HG02678 (cell line): ENCODE results near the gene EPS8L2.

ENCODE experiments used
- ATAC-seq: cut with Tn5 transposase; IDR thresholded peaks from one replicate; pipeline ENCODE4 v1.9.1; 2021; ENCODE audit warnings: mild to moderate bottlenecking, moderate library complexity; ENCODE audit not compliant: unreplicated experiment

The EPS8L2 gene

GRCh38 chr11:773425-773824, 67.4 kb downstream of the EPS8L2 start:
- ATAC-seq = no peak

DNA sequence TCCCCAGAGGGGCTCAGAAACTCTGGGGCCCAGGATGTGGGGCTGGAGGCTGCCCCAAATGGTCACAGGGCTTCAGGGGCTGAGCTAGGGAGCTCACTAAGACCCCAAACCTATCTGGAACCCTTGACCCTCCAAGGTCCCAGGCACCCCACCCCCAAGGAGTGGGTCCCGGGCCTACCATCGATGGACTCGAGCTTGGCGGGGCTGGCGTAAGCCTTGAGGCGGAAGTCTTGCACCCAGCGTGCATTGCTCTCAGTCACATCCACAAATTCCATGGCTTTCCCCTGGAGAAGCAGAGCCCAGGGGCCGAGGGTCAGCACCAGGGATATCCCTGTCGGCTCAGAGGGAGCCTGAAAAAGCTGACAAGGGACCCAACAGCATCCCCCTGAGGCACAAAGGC, 67.8 kb downstream of the EPS8L2 start:
- ATAC-seq = no peak

DNA sequence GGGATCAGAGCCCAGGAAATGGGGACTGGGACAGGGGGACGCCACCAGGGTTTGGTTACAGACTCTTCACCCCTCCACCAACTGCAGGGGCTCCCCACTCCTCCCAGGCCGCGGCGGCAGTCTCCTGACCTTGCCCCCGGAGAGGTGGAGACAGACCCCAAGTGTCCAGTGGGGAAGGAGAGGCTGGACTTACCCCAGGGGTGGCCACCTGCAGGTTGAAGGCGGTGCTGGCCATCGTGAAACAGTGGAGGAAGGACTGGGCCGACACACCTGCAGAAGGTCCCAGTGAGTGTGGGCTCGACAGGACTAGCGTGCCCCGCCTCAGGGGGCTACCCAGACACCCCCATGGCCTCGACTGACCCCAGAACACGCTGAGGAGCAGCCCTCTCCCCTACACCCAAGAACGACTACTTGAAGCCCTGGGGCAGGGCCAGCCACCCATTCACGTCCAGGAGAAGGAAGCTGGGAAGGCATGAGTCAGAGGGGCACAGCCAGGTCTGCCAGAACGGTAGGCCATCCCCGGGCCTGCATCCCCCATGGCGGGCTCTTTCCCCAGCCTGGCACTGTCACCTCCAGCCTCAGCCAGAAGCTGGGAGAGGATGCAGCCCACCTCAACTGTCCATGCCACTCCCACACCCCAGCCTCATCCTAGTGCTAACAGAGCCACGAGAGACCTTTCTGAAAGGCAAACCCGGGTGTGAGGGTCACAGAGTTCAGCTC, 69.0 kb downstream of the EPS8L2 start:
- ATAC-seq = no peak

GRCh38 chr11:776263-776560, 70.2 kb downstream of the EPS8L2 start:
- no peak for ATAC-seq

GRCh38 chr11:776561-777287, 70.7 kb downstream of the EPS8L2 start:
- peak; percentile 37 for ATAC-seq
